Activated CD8-positive, alpha-beta T cell treated with anti-CD3 and anti-CD28 coated beads, Interleukin-2, amount 10 ng/mL, durations not matched to agents 7 days and 5 days (primary cell): Measurements from ENCODE around the gene MITF. TPM values are rescaled to one million over a fixed set of nuclear protein-coding genes. Genes with fewer than 3 reads are reported as not detected.

Experiments
- ATAC-seq: fragments of 150-1000 bp; cut with Tn5 transposase; one replicate; pipeline ENCODE4 v1.10.0; 2021; ENCODE audit warnings: moderate library complexity
- CTCF ChIA-PET: fragments of 350-600 bp; sonication (Branson Sonifier 250); formaldehyde crosslinking; loops from one replicate; lab custom pipeline; 2021; ENCODE audit warnings: antibody characterized with exemption; lab: Charles Lee
- POLR2A ChIA-PET: fragments of 350-600 bp; sonication (Branson Sonifier 250); formaldehyde crosslinking; loops from one replicate; lab custom pipeline; 2021; ENCODE audit warnings: antibody characterized with exemption; lab: Charles Lee
- DNase-seq: peaks from one replicate; pipeline ENCODE4 v3.0.0-alpha.2; 2020
- H3K27ac Mint-ChIP-seq: one replicate; pipeline ENCODE4 v1.8.0; 2021; ENCODE audit warnings: mild to moderate bottlenecking, mixed read lengths
- H3K27me3 Mint-ChIP-seq: one replicate; pipeline ENCODE4 v1.8.0; 2021; ENCODE audit warnings: low read depth, mixed read lengths
- H3K36me3 Mint-ChIP-seq: one replicate; pipeline ENCODE4 v1.8.0; 2021; ENCODE audit warnings: low read depth, mixed read lengths
- H3K4me1 Mint-ChIP-seq: one replicate; pipeline ENCODE4 v1.8.0; 2021; ENCODE audit warnings: low read depth, mixed read lengths
- H3K4me3 Mint-ChIP-seq: one replicate; pipeline ENCODE4 v1.8.0; 2021; ENCODE audit warnings: mild to moderate bottlenecking, mixed read lengths
- H3K9me3 Mint-ChIP-seq: one replicate; pipeline ENCODE4 v1.8.0; 2022; ENCODE audit warnings: mixed read lengths; ENCODE audit not compliant: insufficient read depth
- total RNA-seq, 2 experiments: library from RNA; stranded (reverse); gene quantifications; one replicate each; pipeline ENCODE4 v1.2.3, GENCODE V29; 2021

MITF gene
- total RNA-seq, 2 experiments from 2014 or later: not detected

GRCh38 chr3:69809076-69809835 lies 70.0 kb downstream of the MITF start:
- DNase-seq (no peak), ATAC-seq (no peak)
- Mint-ChIP-seq H3K9me3 (no peaks in the 10 kb centered on the region), H3K27me3 (no peaks in the 10 kb centered on the region), H3K4me3 (no peak overlapping the region), H3K27ac (no peak overlapping the region), H3K4me1 (no peaks in the 10 kb centered on the region), H3K36me3 (no peaks in the 10 kb centered on the region)
- ChIA-PET CTCF (no interaction called here), POLR2A (no interaction called here)

GRCh38 chr3:69811452-69812401 lies 72.5 kb downstream of the MITF start:
- CTCF ChIA-PET: no interaction called here
- Mint-ChIP-seq H3K4me1 (no peaks in the 10 kb centered on the region), H3K36me3 (no peaks in the 10 kb centered on the region), H3K4me3 (no peak overlapping the region), H3K27me3 (no peaks in the 10 kb centered on the region), H3K9me3 (no peaks in the 10 kb centered on the region), H3K27ac (no peak overlapping the region)
- POLR2A ChIA-PET: no interaction called here
- ATAC-seq (no peak), DNase-seq (no peak)

- ChIA-PET CTCF (no interaction called here), POLR2A (no interaction called here)
- Mint-ChIP-seq H3K27me3 (no peaks in the 10 kb centered on the region), H3K36me3 (no peaks in the 10 kb centered on the region), H3K27ac (no peak overlapping the region), H3K4me1 (no peaks in the 10 kb centered on the region), H3K9me3 (no peaks in the 10 kb centered on the region), H3K4me3 (no peak overlapping the region)
- DNase-seq (no peak), ATAC-seq (no peak)
Measured at GRCh38 chr3:69815970-69816369, 76.7 kb downstream of the MITF start.

GRCh38 chr3:69817988-69818387 lies 78.7 kb downstream of the MITF start:
- no peak overlapping the region for H3K4me3 Mint-ChIP-seq
- H3K27me3 Mint-ChIP-seq: no peaks in the 10 kb centered on the region
- no peaks in the 10 kb centered on the region for H3K4me1 Mint-ChIP-seq
- DNase-seq: no peak
- H3K27ac Mint-ChIP-seq: no peak overlapping the region
- no peaks in the 10 kb centered on the region for H3K36me3 Mint-ChIP-seq
- ChIA-PET CTCF (no interaction called here), POLR2A (no interaction called here)
- H3K9me3 Mint-ChIP-seq: no peaks in the 10 kb centered on the region
- ATAC-seq: no peak

- no peak for ATAC-seq
- ChIA-PET CTCF (no interaction called here), POLR2A (no interaction called here)
- Mint-ChIP-seq H3K36me3 (no peaks in the 10 kb centered on the region), H3K9me3 (no peaks in the 10 kb centered on the region), H3K27me3 (no peaks in the 10 kb centered on the region), H3K4me3 (no peak overlapping the region), H3K27ac (no peak overlapping the region), H3K4me1 (no peaks in the 10 kb centered on the region)
- no peak for DNase-seq
Measured at GRCh38 chr3:69819282-69819681, 80.0 kb downstream of the MITF start.

GRCh38 chr3:69821133-69821532 lies 81.9 kb downstream of the MITF start:
- DNase-seq (no peak), ATAC-seq (no peak)
- Mint-ChIP-seq H3K9me3 (no peaks in the 10 kb centered on the region), H3K4me1 (no peaks in the 10 kb centered on the region), H3K27me3 (peaks cover 3% of the 10 kb centered on the region), H3K27ac (no peak overlapping the region), H3K4me3 (no peak overlapping the region), H3K36me3 (no peaks in the 10 kb centered on the region)
- POLR2A ChIA-PET: no interaction called here
- CTCF ChIA-PET: no interaction called here

- ATAC-seq (no peak), DNase-seq (no peak)
- POLR2A ChIA-PET: no interaction called here
- Mint-ChIP-seq H3K27ac (no peak overlapping the region), H3K9me3 (no peaks in the 10 kb centered on the region), H3K36me3 (no peaks in the 10 kb centered on the region), H3K4me1 (no peaks in the 10 kb centered on the region), H3K4me3 (no peak overlapping the region), H3K27me3 (peaks cover 3% of the 10 kb centered on the region)
- CTCF ChIA-PET: no interaction called here
Measured at GRCh38 chr3:69823743-69824142, 84.5 kb downstream of the MITF start.

GRCh38 chr3:69825446-69825845 lies 86.2 kb downstream of the MITF start:
- no peaks in the 10 kb centered on the region for H3K9me3 Mint-ChIP-seq
- no peak overlapping the region for H3K4me3 Mint-ChIP-seq
- H3K27me3 Mint-ChIP-seq: peaks cover 3% of the 10 kb centered on the region
- ChIA-PET POLR2A (no interaction called here), CTCF (no interaction called here)
- ATAC-seq: no peak
- H3K4me1 Mint-ChIP-seq: no peaks in the 10 kb centered on the region
- no peak for DNase-seq
- H3K27ac Mint-ChIP-seq: no peak overlapping the region
- no peaks in the 10 kb centered on the region for H3K36me3 Mint-ChIP-seq

- no peak overlapping the region for H3K4me3 Mint-ChIP-seq
- ATAC-seq: no peak
- H3K27me3 Mint-ChIP-seq: peaks cover 3% of the 10 kb centered on the region
- no peak for DNase-seq
- no peaks in the 10 kb centered on the region for H3K4me1 Mint-ChIP-seq
- ChIA-PET CTCF (no interaction called here), POLR2A (no interaction called here)
- H3K9me3 Mint-ChIP-seq: no peaks in the 10 kb centered on the region
- H3K36me3 Mint-ChIP-seq: no peaks in the 10 kb centered on the region
- no peak overlapping the region for H3K27ac Mint-ChIP-seq
Measured at GRCh38 chr3:69827127-69827526, 87.9 kb downstream of the MITF start.

- ChIA-PET POLR2A (no interaction called here), CTCF (no interaction called here)
- ATAC-seq: no peak
- DNase-seq: no peak
- Mint-ChIP-seq H3K27me3 (peaks cover 3% of the 10 kb centered on the region), H3K27ac (no peak overlapping the region), H3K36me3 (no peaks in the 10 kb centered on the region), H3K4me1 (no peaks in the 10 kb centered on the region), H3K9me3 (no peaks in the 10 kb centered on the region), H3K4me3 (no peak overlapping the region)
Measured at GRCh38 chr3:69828817-69829216, 89.6 kb downstream of the MITF start.

GRCh38 chr3:69830147-69830546 lies 90.9 kb downstream of the MITF start:
- ATAC-seq: no peak
- H3K4me1 Mint-ChIP-seq: no peaks in the 10 kb centered on the region
- DNase-seq: no peak
- H3K27me3 Mint-ChIP-seq: peaks cover 3% of the 10 kb centered on the region
- no peak overlapping the region for H3K27ac Mint-ChIP-seq
- CTCF ChIA-PET: no interaction called here
- no peaks in the 10 kb centered on the region for H3K36me3 Mint-ChIP-seq
- POLR2A ChIA-PET: no interaction called here
- no peak overlapping the region for H3K4me3 Mint-ChIP-seq
- H3K9me3 Mint-ChIP-seq: peaks cover 5% of the 10 kb centered on the region

- DNase-seq (no peak), ATAC-seq (no peak)
- H3K27ac Mint-ChIP-seq: no peak overlapping the region
- H3K4me1 Mint-ChIP-seq: no peaks in the 10 kb centered on the region
- ChIA-PET CTCF (no interaction called here), POLR2A (no interaction called here)
- peaks cover 7% of the 10 kb centered on the region for H3K9me3 Mint-ChIP-seq
- H3K4me3 Mint-ChIP-seq: no peak overlapping the region
- H3K27me3 Mint-ChIP-seq: no peaks in the 10 kb centered on the region
- H3K36me3 Mint-ChIP-seq: no peaks in the 10 kb centered on the region
Measured at GRCh38 chr3:69831737-69832136, 92.5 kb downstream of the MITF start.
